Liver (tissue), 3 donors: ENCODE results near the gene RAE1.

Source experiments
- CTCF ChIP-seq: fragments of 150-350 bp; IDR thresholded peaks from 2 replicates; pipeline ENCODE4 v1.5.1; 2017; ENCODE audit warnings: improper control_type of control experiment, low read depth, low read length; ENCODE audit not compliant: missing input control
- EGR1 ChIP-seq, 2 donors: IDR thresholded peaks; 2 replicates each; pipeline ENCODE4 v1.6.1; 2016 to 2018; ENCODE audit warnings: antibody characterized with exemption in 2 of 2, low read depth in 2 of 2
- MAX ChIP-seq: IDR thresholded peaks from 2 replicates; pipeline ENCODE4 v1.6.1; 2016; ENCODE audit warnings: antibody characterized with exemption
- YY1 ChIP-seq: IDR thresholded peaks from 2 replicates; pipeline ENCODE4 v1.6.1; 2016; ENCODE audit warnings: antibody characterized with exemption, mild to moderate bottlenecking
- donor health status: healthy.
- donor health status: healthy.

DNA sequence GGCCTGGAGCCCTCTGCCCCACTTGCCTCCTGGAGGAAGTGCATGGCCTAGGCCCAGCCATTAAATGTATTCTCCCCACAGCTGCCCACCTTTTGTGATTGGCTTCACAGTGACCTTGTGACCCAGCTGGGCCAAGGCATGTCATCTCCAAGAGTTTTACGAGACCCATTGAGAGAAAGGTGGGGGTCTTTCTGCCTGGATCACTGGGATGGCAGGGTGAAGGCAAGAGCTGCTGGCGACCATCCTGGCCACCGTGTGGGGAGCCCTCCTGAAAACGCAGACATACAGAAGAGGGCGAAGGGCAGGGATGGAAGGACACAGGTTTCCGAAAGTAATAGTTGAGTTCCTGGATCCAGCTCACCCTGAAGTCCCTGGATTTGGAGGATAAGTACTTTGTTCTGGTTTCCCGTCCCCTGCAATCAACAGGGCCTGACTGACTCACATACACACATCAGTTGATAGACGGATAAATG, 33.7 kb upstream of the RAE1 start:
- TF ChIP-seq CTCF (no peak), MAX (no peak), EGR1 (IDR thresholded peaks at IDR 0.05; ENCODE audit: low read depth in 2 of 2) (no peak), YY1 (no peak)
